ENCODE results near the gene UBAC2.

UBAC2 gene

DNA sequence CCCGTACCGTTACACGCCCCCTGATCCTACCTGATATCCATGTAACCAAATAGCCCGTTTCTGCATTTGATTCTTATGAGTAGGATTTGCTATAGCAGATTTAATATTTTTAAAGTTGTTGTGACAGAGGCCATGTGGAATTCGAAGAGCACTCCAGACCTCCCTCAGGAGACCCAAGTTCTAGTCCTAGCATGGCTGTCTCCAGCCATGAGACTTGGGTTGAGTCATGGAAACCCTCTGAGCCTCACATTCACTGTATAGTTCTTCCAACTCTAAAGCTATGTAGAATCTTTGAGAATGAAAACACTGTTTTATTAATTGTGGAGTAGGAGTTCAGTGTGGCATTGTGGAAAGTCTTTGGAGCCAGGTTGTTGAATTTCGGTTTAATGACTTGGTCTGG lies 114.5 kb downstream of the UBAC2 start:
- DNase-seq: no peak

DNA sequence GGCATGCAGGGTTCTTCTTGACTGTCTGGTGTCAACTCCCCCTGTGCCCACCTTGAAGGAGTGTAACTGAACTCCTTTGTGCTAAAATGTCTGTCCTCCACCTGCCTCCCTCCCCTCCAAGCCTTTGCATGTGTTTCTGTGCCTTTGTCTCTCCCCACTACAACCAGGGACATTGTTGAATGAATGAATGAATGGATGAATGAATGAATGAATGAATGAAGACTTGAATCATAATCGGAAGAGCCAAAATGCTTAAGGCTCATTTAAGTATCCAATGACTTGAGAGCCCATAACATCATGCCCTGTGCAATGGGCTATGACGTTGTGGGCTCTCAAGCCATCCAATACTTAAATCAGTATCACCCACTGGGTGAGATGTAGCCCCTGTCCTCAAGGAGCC lies 115.6 kb downstream of the UBAC2 start:
- DNase-seq: no peak

- no peak for DNase-seq
Observed at GRCh38 chr13:99316657-99317256, 116.1 kb downstream of the UBAC2 start.

DNA sequence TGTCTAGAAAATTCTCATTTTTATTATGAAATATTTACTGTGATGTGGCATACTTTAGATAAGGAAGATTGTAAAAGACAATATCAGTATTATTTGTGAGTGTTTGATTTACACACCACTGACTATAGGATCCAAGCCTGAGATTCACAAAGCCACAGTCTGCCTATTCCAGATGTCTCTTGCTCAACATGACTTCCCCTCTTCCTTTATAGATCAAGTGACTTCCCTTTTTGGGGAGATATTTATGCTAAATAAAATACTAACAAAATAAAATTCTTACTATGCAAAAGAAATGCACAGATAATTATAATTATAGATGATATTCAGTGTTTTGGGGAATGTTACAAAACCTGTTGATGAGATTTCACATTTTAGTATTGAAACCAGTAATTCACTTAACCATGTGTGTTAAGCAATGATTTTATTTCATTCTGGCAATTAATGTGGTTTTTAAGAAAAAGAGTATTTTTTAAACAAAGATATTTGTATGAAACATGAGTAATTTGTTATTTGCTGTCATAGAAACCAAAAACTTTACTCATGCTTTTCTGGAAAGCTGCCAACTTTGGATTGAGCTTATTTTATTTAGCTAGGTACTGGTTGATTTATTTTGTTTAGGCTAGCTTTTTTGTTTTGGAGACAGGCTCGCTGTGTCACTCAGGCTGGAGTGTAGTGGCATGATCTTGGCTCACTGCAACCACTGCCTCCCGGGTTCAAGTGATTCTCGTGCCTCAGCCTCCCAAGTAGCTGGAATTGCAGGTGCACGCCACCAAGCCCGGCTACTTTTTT lies 120.2 kb downstream of the UBAC2 start:
- DNase-seq: no peak

DNA sequence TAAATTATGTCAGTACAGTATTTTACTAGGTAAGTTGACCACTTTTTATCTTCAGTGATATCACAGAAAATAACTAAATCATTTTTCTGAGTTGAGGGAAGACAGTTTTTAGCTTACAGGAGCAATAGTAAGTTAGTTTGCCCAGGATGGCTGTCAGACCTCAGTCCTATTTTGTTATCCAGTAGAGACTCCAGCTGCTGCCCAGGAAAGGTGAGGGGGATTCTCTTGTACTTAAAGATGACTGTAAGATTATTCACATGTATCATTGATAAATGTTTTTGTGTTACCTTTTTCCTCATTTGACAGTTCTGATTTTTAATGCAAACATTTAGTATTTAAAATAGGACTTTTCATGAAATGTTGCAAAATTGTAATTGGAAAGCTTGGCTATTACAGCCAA lies 121.1 kb downstream of the UBAC2 start:
- DNase-seq: no peak

- DNase-seq: no peak
Observed at GRCh38 chr13:99322297-99323103, 121.8 kb downstream of the UBAC2 start.

DNA sequence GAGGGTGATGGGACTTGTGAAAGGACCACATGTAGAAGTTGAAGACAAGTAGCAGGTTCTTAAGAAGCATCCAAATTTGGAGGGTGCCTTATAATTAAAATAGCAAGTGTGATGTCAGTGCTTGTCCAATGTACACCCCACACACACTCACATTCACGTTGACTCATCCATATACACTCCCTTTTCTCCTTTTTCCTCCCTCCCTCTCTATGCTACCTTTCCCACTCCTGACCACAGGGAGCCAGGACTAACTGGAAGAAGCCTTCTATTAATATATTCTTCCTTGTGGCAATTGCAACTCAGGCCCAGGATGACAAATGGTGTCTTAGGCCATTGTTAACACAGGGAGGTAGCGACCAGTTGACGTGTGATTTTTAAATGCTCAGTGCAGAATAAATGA lies 122.8 kb downstream of the UBAC2 start:
- DNase-seq: no peak

GRCh38 chr13:99326012-99326411 lies 125.4 kb downstream of the UBAC2 start:
- no peak for DNase-seq

- DNase-seq: no peak
Observed at GRCh38 chr13:99327126-99327525, 126.5 kb downstream of the UBAC2 start.

- no peak for DNase-seq
Observed at GRCh38 chr13:99327761-99328160, 127.1 kb downstream of the UBAC2 start.

- DNase-seq: no peak
Observed at GRCh38 chr13:99329477-99329876, 128.8 kb downstream of the UBAC2 start.

DNA sequence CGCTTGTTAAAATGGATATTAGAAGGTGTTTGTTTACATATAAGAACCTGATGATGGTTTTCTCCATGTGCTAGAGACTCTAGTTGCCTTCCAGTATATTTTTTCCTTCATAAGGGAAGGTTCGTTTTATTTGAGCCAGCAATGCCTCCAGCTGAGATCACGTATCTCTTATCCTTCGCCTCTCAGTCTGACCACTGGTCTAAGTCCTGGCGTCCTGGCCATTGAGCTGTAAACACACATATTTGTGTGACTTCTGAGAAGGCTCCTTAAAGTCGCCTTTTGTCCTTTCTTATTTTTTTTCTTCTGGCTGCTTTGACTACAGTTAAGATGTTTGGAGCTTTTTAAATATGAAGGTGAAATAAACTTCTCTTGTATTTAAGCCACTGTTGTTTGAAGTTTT lies 130.3 kb downstream of the UBAC2 start:
- DNase-seq: no peak

- no peak for DNase-seq
Observed at GRCh38 chr13:99331881-99332293, 131.2 kb downstream of the UBAC2 start.

DNA sequence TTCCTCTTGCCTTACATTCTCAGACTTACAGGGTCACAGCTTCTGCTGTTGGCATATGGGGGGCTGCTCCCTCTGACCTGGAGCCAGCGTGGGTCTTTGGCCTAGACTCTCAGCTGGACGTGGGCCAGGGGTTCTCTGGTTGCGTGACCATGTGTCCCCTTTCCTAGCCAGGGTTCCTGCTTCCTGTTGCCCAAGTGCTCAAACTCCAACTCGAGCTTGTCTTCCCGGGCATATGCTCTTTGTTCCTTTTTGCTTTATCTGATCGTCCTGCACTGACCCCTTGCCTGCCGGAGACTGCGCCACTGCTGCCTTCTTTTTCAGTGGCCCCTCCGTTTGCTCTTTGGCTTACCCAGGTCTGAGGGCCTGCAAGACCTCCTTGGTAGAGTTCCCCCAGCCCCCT lies 131.8 kb downstream of the UBAC2 start:
- DNase-seq: no peak

DNA sequence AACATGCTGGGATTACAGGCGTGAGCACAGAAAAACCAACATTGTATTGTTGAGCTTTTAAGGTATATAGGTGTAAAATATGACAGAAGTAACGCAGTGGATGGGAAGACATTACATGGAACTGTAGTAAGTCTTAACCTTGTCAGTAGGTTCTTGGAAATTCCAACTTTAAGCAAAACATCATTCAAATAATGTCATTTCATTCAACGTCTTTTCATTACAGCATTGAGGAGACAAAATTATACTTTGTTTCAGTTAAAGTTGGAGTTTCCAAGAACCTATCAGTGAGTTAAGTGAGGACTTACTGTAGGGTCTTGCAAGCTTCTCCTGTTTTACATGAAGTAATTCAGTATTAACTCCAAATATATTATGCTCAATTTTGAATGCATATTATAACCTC lies 133.6 kb downstream of the UBAC2 start:
- no peak for DNase-seq

DNA sequence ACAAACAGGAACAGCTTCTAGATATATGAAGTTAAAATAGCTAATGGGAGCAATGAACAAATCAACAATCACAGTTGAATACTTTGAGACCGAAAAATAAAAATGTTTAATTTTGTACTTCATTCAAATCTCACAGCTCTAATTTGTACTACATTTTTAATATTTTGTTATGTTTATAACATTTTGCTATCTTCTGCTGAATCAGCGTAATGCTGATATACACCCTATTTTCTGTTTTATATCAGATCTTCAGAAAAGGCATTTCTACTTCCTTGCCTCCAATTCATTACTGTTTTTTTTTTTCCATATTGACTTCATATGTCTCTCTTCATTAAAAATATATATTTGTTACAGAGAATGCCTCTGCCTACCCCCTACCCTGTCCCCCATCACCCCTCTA lies 134.4 kb downstream of the UBAC2 start:
- no peak for DNase-seq

DNA sequence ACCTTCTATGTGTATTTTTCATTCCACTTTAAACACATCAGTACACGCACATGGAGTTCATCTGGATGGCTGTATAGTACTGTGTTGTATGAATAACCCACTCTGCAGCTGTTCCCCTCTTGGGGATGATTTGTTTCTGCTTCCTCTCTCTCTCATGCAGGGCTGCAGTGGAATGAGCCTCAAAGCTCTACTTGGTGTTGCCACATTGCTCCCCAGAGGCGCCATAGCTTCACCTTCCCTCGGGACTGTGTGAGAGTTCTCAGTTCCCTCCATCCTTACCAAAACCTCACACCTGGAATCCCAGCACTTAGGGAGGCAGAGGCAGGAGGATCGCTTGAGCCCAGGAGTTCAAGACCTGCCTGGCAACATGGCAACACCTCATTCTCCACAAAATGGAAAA lies 134.9 kb downstream of the UBAC2 start:
- DNase-seq: no peak

- DNase-seq: no peak
Observed at GRCh38 chr13:99339230-99339721, 138.6 kb downstream of the UBAC2 start.

GRCh38 chr13:99339736-99340397 lies 139.2 kb downstream of the UBAC2 start:
- DNase-seq: no peak

DNA sequence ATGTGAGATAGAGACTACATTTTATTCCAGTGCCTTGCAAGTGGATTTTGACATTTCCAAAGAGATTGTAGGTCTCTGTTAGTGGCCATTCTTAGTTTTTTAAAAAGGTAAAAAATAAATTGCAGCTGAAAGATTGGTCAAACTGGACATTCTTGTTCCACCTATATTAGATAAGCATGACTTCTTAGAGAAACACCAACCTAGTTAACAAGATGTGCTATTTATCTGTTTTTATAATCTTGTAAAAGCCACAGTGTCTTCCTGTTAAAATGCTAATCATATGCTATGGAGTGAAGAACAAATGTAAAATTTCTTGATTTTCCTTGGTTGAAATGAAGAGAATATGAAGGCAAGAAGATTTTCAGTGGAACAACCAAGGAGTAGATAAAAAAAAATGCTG lies 140.0 kb downstream of the UBAC2 start:
- no peak for DNase-seq

DNA sequence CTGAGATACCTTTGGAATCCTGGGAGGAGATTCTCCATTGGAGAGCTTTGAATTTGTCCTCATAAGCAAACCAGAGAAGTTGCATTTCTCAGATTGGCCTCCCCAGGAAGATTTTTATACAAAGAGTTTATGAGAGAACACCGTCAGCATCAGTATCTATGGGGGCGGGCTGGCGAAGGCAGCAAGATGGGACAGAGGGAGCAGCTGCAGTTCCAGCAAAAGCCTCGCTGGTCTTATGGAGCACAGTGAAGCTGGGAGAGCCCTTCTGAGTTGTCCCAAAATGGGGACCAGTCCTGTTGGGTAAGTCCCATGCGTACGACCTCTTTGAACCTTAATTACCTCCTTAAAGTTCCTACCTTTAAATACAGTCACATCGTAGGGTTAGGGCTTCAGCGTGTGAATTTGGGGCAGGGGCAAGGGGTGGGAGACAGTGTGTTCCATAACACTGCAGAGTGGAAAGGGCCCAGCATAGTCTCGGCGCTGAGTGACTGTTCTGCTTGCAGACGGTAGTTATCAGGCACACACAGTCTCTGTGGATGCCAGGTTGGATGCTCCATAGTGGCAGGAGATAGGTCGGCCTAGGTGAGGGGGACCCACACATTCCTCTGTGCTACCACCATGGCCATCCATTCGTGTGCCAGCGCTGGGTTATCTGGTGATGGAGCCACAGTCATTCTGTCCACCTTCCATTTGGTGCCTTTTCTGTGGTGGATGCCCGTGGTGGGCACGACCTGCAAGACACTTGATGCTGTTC lies 141.5 kb downstream of the UBAC2 start:
- DNase-seq: no peak

DNA sequence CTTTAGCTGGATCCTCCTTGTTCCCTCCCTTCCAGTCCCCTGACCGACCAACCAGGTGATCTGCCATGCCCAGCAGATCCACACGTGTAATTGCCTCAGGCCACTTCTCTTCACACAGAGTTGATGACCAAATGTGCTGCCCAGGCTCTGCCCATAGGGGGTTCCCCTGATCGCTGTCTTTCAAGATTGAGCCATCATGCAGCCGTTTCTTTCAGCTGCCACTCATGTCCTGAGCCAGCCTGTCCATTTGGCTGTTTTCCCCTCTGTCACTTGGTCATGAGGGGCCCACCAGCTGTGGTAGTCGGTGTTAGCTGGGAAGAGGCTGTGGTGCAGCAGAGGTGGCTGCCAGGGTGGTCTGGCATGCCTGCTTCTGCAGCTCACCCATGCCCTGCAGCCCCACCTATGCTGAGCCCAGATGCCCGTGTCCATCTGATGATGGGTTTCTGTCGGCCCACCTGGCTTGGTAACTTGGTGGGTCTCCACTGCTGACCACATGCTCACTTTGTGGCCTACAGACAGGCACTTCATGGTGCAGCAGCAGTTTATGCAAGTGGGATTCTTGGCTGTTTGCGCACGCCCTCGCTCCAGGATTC lies 142.2 kb downstream of the UBAC2 start:
- DNase-seq: no peak
